HG03064 (cell line): ENCODE measurements around the gene PDIA4.

Experiments used
- ATAC-seq: cut with Tn5 transposase; IDR thresholded peaks from one replicate; pipeline ENCODE4 v1.9.1; 2021; ENCODE audit warnings: low read depth; ENCODE audit not compliant: unreplicated experiment

PDIA4 gene

DNA sequence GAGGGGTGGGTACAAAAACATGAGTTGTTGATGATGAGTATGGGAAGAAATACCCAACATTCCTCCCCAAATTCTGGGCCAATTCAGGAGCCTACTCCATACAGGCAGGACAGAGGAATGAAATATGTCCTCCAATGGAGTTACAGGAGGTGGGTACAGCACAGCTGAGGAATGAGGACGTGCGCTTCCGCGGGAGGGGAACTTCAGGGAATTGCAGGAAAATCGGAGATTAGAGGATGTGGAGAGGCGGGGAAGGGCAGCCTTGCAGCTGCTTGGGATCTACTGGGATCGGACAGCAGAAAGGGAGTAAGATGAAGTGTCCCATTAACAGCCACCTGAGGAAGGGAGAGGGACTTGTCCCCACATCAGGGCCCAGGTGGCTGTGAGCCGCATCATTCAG, 50.2 kb downstream of the PDIA4 start:
- ATAC-seq = no peak

DNA sequence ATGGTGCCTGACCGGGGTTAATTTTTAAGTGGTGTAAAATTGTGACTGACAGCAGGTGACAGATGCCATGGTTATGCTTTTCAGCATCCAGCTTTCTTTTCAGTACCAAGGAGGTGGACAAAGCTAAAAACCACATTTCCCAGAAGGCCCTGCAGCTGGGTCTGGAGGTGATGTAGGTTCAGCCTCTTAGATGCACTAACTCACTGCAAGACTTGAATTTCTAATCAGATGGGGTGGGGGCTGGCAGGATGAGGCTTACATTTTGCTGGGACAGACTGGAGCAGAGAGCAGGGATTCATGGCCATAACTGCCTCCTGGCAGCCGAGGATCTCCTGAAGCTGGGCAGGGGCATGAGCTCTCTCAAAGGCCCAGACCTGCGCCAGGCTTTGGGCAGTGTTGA, 52.4 kb downstream of the PDIA4 start:
- no peak for ATAC-seq

DNA sequence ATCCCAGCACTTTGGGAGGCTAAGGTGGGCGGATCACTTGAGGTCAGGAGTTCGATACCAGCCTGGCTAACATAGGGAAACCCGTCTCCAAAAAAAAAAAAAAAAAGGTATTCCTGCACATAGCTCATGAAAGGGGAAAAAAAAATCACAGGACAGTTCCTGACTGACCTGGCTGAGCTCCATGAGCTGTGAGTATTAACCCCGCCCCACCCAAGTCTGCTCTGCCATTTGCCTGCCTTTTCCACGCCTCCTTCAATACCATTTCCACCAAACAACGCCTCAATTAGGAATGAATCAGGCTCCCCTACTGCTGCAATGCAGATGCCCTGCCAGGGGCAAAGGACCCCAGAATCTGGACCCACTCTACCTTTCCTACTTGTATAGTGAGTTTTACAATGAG, 55.0 kb downstream of the PDIA4 start:
- ATAC-seq = no peak

DNA sequence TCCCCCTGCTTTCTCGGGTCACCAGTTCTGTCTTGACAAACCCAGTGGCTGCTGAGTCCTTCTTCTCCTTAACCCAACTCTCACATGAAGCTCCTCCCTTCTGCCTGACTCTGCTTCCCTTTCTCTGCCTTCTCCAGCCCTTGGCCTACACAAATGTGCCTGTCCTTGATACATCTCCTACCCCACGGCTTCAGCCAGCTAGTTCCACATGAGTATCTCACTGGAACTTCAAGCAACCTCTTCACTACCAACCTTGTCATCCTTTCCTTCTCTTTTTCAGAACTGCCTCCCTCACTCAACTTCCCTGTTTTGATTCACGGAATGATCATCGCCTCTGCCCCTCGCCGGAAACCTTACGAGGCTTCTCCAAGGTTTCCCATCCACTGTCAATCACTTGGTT, 55.9 kb downstream of the PDIA4 start:
- no peak for ATAC-seq

DNA sequence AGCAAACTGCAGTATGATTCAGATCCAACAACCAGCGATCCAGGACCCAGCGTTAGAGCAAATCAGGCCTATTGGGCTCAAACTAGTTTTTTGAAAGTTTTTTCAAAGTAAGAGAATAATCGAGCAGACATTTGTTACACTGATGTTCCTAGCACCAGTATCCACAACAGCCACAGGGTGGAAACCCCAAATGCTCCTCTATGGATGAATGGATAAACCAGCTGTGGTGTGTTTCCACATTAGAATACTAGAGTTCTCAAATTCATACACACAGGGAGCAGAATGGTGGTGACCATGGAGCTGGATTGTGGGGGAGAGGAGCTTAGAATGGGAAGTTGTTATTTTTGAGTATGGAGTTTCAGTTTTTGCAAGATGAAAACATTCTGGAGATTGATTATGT, 60.7 kb downstream of the PDIA4 start:
- no peak for ATAC-seq

DNA sequence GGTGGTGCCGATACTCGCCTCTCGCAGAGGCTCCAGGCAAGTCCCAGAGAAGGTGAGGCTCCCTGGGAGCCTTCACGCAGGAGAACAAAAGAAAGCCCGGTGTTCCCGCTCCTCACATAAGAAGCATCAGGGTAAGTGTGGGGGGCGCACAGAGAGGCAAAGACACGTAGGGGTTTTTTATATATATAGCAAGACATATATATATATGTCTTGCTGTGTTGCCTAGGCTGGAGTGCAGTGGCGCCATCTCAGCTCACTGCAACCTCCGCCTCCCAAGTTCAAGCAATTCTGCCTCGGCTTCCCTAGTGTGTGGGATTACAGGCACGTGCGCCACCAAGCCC, 61.3 kb downstream of the PDIA4 start:
- no peak for ATAC-seq

DNA sequence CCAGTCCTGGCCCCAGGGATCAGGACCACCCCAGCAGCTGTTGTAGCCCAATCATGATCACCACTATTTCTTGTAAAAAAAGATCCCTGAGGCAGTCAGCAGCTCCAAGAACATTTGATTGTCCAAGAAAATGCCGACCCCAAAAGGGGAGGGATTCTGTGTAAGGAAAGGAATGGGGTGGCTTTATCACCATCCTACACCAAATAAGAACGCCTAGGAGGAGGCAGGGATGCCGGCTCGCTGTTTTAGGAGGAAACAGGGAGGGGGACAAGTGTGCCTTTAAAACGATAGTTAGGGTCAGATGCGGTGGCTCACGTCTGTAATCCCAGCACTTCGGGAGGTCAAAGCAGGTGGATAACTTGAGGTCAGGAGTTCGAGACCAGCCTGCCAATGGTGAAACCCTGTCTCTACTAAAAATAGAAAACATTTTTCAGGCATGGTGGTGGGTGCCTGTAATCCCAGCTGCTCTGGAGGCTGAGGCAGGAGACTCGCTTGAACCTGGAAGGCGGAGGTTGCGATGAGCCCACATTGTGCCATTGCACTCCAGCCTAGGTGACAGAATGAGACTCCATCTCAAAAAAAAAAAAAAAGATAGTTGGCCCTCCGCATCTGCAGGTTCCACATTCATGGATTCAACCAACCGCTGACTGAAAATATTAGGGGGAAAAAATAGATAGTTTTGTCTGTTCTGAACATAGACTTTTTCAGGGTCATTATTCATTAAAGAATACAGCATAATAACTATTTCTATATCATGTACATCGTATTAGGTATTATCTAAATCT, 63.6 kb downstream of the PDIA4 start:
- no peak for ATAC-seq

DNA sequence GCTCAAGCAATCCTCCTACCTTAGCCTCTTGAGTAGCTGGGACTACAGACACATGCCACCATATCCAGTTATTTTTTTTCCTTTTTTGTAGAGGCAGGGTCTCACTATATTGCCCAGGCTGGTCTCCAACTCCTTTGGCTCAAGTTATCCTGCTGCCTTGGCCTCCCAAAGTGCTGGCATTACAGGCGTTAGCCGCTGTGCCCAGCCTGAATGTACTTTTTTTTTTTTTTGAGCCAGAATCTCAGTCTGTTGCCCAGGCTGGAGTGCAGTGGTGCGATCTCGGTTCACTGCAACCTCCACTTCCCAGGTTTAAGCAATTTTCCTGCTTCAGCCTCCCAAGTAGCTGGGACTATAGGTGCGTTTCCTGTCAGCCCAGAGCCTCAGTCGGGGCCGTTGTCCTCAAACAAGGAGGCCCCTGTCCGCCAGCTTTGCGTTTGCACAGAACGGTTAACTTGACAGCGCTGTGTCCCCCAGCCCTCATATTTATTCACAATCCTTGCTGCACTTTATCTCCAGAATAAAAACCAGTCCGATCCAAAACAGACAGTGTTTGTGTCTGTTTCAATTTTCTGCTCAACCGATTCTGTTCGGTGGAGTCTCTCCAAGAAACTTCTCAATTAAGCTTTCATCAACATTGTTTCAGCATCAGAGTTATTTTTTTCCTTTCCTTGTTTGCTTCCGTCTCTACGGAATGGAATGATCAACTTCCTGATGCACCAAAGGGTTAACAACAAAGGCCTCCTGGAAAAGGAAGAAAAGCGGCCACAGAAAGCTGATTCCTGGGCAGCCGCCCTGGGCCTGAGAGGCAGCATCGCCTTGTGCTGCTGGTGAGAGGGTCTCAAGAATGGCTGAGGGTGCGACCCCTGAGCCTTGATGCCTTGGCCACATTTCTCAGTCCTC, 64.5 kb downstream of the PDIA4 start:
- ATAC-seq = no peak

DNA sequence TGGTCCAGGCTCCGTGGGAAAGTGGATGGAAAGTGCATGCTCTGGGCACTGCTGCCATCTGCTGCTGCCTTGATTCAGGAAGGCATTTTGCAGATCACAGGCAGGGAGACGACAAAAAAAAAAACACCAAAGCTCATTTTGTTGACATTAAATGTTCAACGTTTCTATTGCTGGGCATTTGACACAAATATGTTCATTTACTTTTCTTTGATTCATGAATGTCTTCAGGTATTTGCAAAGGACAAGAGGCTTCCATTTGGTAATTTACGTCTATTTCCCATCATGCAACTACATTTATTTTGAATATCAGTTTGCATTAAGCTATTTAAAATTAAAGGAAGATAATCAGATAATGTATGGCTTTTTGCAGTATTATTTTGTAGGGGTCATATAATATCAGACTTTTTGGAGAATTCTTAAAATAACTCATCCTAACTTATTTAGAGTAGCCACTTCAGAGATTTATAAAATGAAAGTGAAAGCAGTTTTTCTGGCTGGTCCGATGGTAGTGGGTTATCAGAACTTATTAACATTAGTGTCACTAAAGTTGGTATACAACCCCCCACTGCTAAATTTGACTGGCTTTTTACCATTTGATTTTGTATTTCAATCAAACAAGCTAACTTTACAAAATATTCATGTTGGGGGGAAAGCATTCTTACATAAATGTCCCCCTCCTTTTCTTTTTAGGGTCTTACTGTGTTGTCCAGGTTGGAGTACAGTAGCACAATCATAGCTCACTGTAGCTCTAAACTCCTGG, 65.3 kb downstream of the PDIA4 start:
- peak; percentile 59 for ATAC-seq

DNA sequence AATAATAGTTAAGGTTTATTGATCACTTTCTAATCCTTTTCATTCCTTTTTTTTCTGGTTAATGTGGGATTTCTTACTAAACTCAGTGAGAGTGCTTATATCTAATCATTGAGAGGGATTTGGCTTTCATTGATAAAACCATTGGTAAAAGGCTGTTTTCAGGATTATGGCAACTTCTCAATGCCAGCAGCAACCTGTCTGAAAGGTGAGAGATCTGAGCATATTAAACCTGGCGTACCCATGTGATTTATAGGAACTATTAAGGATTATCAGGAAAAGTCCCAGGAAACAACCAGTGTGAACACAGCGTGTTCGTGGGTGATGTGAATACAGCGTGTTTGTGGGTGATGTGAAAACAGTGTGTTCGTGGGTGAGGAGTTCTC, 65.9 kb downstream of the PDIA4 start:
- ATAC-seq = peak; percentile 5

DNA sequence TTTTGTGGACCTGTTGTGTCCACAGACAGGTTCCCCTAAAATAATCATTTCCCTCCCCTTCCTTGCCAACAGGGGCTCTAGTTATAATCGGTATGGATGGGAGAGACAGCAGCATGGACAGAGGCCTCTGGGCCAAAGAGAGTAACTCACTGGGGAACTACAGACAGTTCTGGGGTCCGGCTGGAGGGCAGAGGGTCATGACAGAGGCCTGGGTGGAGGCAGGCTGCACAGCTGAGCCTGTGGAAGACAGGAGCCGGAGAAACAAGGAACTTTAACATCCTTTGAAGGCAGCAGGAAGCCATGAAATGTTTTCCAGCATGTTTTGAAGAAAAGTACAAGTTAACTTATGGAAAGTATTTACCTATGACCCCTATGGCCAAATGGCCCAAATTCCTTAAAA, 68.6 kb downstream of the PDIA4 start:
- no peak for ATAC-seq

DNA sequence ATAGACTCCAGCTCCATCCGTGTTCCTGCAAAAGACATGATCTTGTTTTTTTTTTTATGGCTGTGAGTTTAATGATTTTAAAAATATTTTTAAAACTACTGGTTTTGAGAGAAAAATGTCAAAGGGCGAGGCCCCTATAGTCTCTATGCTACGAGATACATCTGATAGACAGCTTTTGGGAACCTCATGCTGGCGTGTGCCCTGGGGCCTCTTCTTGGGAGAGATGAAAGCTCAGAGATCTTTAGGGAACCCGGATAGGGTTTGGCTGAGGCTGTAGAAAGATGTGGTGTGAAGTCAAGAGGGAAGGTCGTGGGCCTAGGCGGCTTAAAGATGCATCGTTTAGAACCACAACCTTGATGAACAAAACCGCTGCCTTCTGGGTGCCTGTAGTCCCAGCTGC, 70.2 kb downstream of the PDIA4 start:
- ATAC-seq = no peak

DNA sequence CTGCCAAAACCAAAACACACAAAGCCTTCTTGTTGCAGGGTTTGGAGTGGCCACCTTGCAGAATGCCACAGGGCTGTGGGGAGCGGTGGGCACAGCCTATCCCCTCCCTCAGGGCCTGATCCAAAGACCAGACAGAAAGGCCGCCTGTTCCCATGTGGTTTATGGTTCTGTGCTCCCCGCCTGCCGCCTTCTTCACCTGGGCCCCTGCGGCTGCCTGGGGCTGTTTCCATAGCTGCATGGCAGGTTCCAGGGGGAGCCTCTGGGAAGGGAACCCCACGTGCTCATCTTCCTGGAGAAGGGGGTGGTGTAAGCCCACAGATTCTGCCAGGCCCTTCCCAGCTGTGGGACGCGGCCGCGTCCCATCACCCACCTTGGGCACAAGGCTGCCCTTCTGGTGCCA, 73.5 kb downstream of the PDIA4 start:
- no peak for ATAC-seq

DNA sequence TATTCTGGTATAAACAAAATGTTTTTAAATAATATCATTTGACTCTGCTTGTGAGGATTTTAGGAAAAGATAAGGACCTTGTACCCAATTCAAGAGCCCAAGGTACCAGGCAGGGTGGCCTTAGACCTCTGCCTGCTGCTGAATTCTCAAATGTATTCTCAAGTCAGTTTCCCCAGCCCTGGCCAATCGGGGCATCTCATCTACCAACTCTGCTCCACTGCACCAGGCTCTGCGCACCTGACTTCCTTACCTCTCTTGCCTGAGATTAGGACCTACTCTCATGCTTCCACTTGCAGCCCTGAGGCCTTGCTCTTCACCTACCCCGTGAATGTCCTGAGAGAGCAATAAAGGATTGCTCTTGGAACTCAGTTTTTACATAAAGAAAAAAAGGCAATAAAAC, 74.6 kb downstream of the PDIA4 start:
- no peak for ATAC-seq
